ACC112 (cell line): Measurements from ENCODE around the gene TMEM200C.
"Not testable (repeated sequence)": the region's sequence is repeated elsewhere in the genome, so short reads cannot be mapped to it uniquely, and the experiment has no call there.

ENCODE experiments used
- H2AFZ ChIP-seq: fragments of 200-600 bp; sonication (generic); one replicate; pipeline ENCODE4 v1.6.0; 2017; ENCODE audit warnings: antibody characterized with exemption, low read length; ENCODE audit not compliant: unreplicated experiment
- H3K27ac ChIP-seq: fragments of 200-600 bp; sonication (generic); 2 replicates; pipeline ENCODE4 v1.5.1; 2014; ENCODE audit warnings: low read depth, mild to moderate bottlenecking, antibody characterized with exemption, low read length, moderate library complexity
- H3K27me3 ChIP-seq: fragments of 200-600 bp; sonication (generic); 2 replicates; pipeline ENCODE4 v1.6.1; 2014; ENCODE audit warnings: mild to moderate bottlenecking, antibody characterized with exemption, low read length, moderate library complexity, mixed read lengths; ENCODE audit not compliant: insufficient read depth
- H3K36me3 ChIP-seq: fragments of 200-600 bp; sonication (generic); 2 replicates; pipeline ENCODE4 v1.6.1; 2016; ENCODE audit warnings: mild to moderate bottlenecking, antibody characterized with exemption, low read length, moderate library complexity, mixed read lengths; ENCODE audit not compliant: insufficient read depth
- H3K4me1 ChIP-seq: fragments of 200-600 bp; sonication (generic); one replicate; pipeline ENCODE4 v1.6.1; 2016; ENCODE audit warnings: low read length, mixed read lengths; ENCODE audit not compliant: insufficient read depth, unreplicated experiment, control insufficient read depth
- H3K4me3 ChIP-seq: fragments of 200-600 bp; sonication (generic); 2 replicates; pipeline ENCODE4 v1.5.1; 2014; ENCODE audit warnings: mild to moderate bottlenecking, low read depth, low read length
- H3K79me2 ChIP-seq: fragments of 200-600 bp; sonication (generic); one replicate; pipeline ENCODE4 v1.6.0; 2016; ENCODE audit warnings: low read length; ENCODE audit not compliant: control insufficient read depth, unreplicated experiment, insufficient read depth

Gene TMEM200C

DNA sequence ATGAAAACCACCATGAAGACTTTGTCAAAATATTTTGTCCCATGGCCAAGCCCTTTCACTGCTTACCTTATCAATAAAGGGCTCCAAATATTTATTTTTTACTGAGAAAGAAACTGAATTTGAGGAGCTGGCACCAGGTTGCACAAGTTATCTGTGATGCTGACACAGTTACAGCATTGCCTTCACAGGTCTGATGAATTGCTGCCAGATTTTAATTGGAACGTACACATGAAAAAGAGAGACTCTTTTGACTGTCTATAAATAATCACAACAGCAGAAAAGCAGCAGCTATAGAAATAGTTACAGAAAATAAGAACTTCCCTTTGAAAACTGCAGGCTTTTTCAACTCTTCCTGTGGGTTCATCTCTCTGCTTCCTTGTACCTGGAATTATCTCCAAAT, 23.9 kb downstream of the TMEM200C start:
- Histone ChIP-seq H3K4me1 (no peaks in the 10 kb centered on the region), H3K27me3 (peaks cover 16% of the 10 kb centered on the region), H3K4me3 (no peak overlapping the region), H3K27ac (no peak overlapping the region), H3K79me2 (no peaks in the 10 kb centered on the region), H3K36me3 (no peaks in the 10 kb centered on the region), H2AFZ (no peak overlapping the region)

DNA sequence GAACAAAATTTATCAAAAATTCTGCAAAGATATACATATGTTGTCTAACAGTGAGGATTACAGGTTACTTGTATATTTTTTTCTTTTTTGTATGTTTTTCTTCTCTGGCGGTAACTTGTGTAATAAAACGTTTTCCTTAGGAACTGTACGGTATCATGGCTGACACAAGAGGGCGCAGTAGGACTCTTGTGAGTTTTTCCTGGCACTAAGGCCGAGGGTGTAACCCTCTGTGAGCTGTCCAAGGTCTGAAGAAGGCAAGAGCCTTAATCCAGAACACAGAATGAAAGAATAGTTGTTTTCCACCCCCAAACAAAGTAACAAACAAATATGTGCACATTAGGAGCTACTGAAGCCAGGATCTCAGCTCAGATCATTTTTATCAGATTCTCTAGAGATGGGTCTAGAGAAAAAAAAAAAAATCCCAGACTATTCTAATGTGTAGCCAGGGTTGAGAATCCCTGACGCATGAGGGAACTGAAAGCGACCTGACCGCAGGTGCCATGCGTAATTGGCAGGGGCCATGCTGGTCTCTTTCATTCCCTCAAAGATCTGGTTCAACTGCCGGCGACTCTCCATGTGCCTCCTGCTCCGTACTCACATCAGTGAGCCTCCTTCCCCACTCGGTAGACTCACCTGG, 27.0 kb downstream of the TMEM200C start:
- no peaks in the 10 kb centered on the region for H3K36me3 ChIP-seq
- peaks cover 14% of the 10 kb centered on the region; the same call in 1 of the 2 replicates for H3K27me3 ChIP-seq
- H2AFZ ChIP-seq: no peak overlapping the region
- no peak overlapping the region for H3K4me3 ChIP-seq
- H3K79me2 ChIP-seq: no peaks in the 10 kb centered on the region
- no peaks in the 10 kb centered on the region for H3K4me1 ChIP-seq
- no peak overlapping the region for H3K27ac ChIP-seq

DNA sequence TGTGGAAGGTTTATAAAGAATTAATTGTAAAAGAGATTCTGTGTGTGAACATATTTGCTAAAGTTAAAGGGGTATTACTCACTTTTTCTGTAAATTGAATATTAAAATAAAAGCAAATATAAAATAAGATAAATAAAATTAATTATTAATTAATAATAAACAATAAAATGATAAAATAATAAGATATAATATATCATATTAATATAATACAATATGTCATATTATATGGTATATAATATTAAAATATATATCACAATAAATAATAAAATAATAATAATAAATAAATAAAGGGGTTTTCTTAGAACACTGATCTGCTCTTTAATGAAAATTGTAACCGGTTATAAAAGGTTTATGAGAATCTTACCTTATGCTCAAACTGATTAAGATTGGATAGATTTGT, 29.8 kb downstream of the TMEM200C start:
- Histone ChIP-seq H3K4me1 (no peaks in the 10 kb centered on the region), H3K79me2 (no peaks in the 10 kb centered on the region), H3K36me3 (no peaks in the 10 kb centered on the region), H3K27ac (no peak overlapping the region), H3K27me3 (0 out of 2 replicates have a peak, but pooled peaks cover 5% of the 10 kb centered on the region), H2AFZ (no peak overlapping the region), H3K4me3 (no peak overlapping the region)

DNA sequence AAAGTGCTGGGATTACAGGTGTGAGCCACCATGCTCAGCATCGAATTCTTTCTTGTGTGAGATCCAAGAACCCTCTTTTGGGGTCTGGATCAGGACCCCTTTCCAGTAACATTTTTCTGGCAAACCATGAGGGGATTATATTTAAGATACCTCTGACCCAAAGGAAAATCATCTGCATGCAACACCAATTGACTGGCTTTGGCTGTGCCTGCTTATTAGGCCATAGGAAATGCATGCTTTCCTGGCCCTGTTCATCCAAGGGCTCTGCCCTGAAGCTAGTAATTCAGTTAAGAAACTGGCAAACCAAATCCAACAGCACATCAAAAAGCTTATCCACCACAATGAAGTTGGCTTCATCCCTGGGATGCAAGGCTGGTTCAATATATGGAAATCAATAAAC, 33.2 kb downstream of the TMEM200C start:
- not testable (repeated sequence) for H3K27ac ChIP-seq, H3K36me3 ChIP-seq, H3K4me1 ChIP-seq, H2AFZ ChIP-seq, H3K4me3 ChIP-seq, H3K27me3 ChIP-seq, H3K79me2 ChIP-seq

DNA sequence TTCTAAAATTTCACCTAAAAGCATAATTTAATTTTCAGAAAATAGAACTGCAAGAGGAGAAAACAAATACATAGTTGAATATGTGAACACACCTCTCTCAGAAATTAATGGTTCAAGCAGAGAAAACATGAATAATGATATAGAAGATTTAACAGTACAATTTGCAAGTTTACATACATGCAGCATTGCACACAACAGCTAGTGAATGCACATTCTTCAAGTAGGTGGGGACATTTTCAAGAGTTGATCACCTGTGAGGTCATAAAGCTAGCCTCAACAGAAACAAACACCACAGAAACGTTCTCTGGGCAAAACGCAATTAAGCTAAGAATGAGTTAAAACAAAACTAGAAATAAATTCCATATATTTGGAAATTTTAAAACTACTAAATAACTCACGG, 38.1 kb downstream of the TMEM200C start:
- Histone ChIP-seq H3K79me2 (no peaks in the 10 kb centered on the region), H3K36me3 (no peaks in the 10 kb centered on the region), H3K27ac (no peak overlapping the region), H2AFZ (no peak overlapping the region), H3K27me3 (peaks cover 25% of the 10 kb centered on the region), H3K4me1 (no peaks in the 10 kb centered on the region), H3K4me3 (no peak overlapping the region)

DNA sequence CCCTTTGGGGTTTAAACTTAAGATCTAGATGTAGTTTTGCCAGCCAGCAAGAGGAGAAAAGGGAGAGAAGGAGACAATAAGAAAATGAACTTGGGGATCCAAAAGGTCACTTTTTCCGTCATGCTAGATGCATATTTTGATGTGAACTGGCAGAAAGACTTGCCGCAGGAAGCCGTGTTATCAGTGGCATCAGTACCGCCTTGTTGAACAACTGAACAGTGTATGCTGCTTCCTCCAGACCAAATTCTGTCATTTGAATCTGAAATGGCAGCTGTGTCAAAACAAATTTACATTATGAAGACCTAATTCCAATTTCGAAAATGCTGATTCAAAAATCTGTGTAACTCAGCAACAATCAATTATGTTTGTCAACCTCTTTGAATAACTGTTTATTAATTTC, 42.1 kb downstream of the TMEM200C start:
- no peak overlapping the region for H3K4me3 ChIP-seq
- no peaks in the 10 kb centered on the region for H3K36me3 ChIP-seq
- H3K27ac ChIP-seq: no peak overlapping the region
- peaks cover 37% of the 10 kb centered on the region for H3K27me3 ChIP-seq
- H3K4me1 ChIP-seq: no peaks in the 10 kb centered on the region
- no peak overlapping the region for H2AFZ ChIP-seq
- H3K79me2 ChIP-seq: no peaks in the 10 kb centered on the region

DNA sequence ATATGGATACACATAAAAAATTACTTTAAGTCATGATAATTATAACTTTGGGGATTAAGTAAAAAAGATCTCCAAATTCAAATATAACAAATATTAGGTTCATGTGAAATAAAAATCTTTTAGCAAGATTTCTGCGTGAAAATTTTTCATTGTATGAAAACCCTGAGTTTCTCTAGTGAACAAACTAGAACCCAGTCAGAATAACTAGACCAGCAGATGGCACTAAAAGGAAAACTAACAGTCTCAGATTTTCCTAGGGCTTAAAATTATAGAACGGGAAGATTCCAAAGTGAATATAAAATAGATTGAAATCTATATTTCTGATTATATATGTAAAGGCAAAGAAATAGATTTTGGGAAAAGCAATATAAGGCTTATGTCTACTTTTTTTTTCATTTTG, 43.3 kb downstream of the TMEM200C start:
- Histone ChIP-seq H3K79me2 (no peaks in the 10 kb centered on the region), H3K36me3 (no peaks in the 10 kb centered on the region), H3K27me3 (peaks cover 30% of the 10 kb centered on the region), H3K4me3 (no peak overlapping the region), H3K27ac (no peak overlapping the region), H3K4me1 (no peaks in the 10 kb centered on the region), H2AFZ (no peak overlapping the region)

DNA sequence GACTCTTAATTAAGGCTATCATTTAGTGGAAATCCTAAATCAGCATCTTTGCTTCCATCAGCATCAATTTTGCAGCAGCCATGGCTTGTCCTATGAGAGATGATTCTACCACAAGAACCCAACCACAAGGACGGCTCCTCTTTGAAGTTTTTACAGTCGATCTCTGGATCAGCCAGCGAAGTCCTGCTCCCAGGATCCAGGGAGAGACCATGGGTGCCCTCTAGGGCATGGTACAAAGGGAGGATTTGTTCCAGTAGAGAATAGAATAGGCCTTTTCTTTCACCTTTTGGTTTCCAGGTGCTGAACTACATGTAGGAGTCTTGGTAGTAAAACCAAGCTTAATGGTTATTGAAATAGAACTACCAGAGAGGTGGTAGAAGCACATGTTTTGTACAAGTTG, 52.7 kb downstream of the TMEM200C start:
- Histone ChIP-seq H3K4me3 (no peak overlapping the region), H3K36me3 (no peaks in the 10 kb centered on the region), H3K27me3 (peaks cover 13% of the 10 kb centered on the region; the same call in 1 of the 2 replicates), H3K79me2 (no peaks in the 10 kb centered on the region), H2AFZ (no peak overlapping the region), H3K27ac (no peak overlapping the region), H3K4me1 (no peaks in the 10 kb centered on the region)

DNA sequence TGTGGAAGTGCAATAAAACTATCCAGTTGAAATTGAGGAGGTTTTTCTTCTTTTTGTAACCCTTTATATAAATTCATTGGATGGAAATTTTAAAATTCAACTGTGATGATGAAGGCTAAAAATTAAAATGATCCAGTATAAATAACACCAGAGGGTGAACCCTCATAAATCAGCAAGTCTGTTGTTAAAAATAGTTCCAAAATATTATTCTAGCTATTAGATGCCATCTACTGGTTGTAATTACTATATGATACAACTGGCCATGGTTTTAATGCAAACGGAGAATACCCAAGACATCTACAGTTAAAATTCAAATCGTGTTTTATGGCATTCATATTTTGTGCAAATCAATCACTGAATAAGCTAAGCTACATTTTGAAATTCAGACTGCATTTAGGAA, 53.8 kb downstream of the TMEM200C start:
- Histone ChIP-seq H3K27ac (no peak overlapping the region), H3K4me1 (no peaks in the 10 kb centered on the region), H2AFZ (no peak overlapping the region)

DNA sequence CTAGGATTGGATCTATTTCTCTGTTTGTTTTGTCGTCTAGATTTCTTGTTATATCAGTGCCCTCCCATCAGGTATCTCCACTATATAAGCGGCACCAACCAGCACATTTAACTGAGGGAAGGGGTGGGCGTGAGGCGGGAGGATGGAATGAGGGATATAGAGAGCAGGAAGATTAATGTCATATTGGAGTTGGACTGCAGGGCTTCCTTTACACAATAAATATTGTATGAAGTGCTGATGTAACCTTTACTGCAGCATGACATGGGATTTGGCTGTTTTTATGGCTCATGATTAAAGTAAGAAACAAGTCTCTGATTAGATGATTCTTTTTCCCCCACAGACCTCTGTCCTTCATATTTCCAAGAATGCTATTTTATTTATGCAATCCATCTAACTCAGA, 54.8 kb downstream of the TMEM200C start:
- Histone ChIP-seq H3K36me3 (no peaks in the 10 kb centered on the region), H3K4me3 (no peak overlapping the region), H3K4me1 (no peaks in the 10 kb centered on the region), H2AFZ (no peak overlapping the region), H3K27me3 (peaks cover 13% of the 10 kb centered on the region; the same call in 1 of the 2 replicates), H3K27ac (no peak overlapping the region), H3K79me2 (no peaks in the 10 kb centered on the region)

More for the DNA sequence above, 53.8 kb downstream of the TMEM200C start:
- Histone ChIP-seq H3K36me3 (no peaks in the 10 kb centered on the region), H3K4me3 (no peak overlapping the region), H3K27me3 (peaks cover 13% of the 10 kb centered on the region; the same call in 1 of the 2 replicates), H3K79me2 (no peaks in the 10 kb centered on the region)

DNA sequence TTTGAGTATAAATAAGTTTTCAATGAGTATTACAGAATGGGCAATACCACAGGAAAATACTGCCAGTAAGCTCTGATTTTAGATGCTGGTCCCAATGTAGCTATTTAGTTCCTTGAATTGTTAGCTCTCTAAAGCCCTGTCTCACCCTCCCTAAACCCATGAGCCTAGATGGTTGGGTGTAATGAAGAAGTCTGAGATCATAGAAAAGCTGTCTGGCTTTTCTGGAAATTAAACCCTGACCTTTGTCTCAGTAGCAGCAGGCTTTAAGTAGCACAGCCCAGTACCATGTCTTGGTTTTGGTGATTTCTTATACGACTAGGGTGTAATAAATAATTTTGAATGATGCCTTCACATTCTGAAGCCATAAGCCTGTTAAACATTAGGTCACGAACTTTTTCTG, 55.3 kb downstream of the TMEM200C start:
- no peak overlapping the region for H2AFZ ChIP-seq
- no peak overlapping the region for H3K4me3 ChIP-seq
- no peaks in the 10 kb centered on the region for H3K4me1 ChIP-seq
- no peak overlapping the region for H3K27ac ChIP-seq
- H3K79me2 ChIP-seq: no peaks in the 10 kb centered on the region
- no peaks in the 10 kb centered on the region for H3K36me3 ChIP-seq
- peaks cover 13% of the 10 kb centered on the region; the same call in 1 of the 2 replicates for H3K27me3 ChIP-seq
